ENCODE data around the gene FAM163A. TPM values are rescaled to one million over a fixed set of nuclear protein-coding genes. Genes with fewer than 3 reads are reported as not detected.

FAM163A gene
- total and polyA plus RNA-seq, 9 of the 15 experiments (the other 6 are each of a cell fraction or from before 2014, with no cell fraction given): not detected

GRCh38 chr1:179810367-179810715 lies 67.2 kb downstream of the FAM163A start (continued):
- TF ChIP-seq, protein P1, sequence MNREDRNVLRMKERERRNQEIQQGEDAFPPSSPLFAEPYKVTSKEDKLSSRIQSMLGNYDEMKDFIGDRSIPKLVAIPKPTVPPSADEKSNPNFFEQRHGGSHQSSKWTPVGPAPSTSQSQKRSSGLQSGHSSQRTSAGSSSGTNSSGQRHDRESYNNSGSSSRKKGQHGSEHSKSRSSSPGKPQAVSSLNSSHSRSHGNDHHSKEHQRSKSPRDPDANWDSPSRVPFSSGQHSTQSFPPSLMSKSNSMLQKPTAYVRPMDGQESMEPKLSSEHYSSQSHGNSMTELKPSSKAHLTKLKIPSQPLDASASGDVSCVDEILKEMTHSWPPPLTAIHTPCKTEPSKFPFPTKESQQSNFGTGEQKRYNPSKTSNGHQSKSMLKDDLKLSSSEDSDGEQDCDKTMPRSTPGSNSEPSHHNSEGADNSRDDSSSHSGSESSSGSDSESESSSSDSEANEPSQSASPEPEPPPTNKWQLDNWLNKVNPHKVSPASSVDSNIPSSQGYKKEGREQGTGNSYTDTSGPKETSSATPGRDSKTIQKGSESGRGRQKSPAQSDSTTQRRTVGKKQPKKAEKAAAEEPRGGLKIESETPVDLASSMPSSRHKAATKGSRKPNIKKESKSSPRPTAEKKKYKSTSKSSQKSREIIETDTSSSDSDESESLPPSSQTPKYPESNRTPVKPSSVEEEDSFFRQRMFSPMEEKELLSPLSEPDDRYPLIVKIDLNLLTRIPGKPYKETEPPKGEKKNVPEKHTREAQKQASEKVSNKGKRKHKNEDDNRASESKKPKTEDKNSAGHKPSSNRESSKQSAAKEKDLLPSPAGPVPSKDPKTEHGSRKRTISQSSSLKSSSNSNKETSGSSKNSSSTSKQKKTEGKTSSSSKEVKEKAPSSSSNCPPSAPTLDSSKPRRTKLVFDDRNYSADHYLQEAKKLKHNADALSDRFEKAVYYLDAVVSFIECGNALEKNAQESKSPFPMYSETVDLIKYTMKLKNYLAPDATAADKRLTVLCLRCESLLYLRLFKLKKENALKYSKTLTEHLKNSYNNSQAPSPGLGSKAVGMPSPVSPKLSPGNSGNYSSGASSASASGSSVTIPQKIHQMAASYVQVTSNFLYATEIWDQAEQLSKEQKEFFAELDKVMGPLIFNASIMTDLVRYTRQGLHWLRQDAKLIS (CRISPR knock-in tag; IDR thresholded peaks at IDR 0.05): no peak
- TF ChIP-seq MBD2 (IDR thresholded peaks at IDR 0.05; ENCODE audit: borderline replicate concordance, low read depth) (no peak), KDM4B (IDR thresholded peaks at IDR 0.05; ENCODE audit: borderline replicate concordance in 2 of 2, low read depth in 1 of 2) (no peak), TARDBP (IDR thresholded peaks at IDR 0.05) (no peak), SRSF9 (IDR thresholded peaks at IDR 0.05; ENCODE audit: borderline replicate concordance, low read depth, low read length) (no peak), GATA2 (CRISPR knock-in tag; IDR thresholded peaks at IDR 0.05) (no peak), ZNF23 (CRISPR knock-in tag; IDR thresholded peaks at IDR 0.05) (no peak), ZFP1 (CRISPR knock-in tag; IDR thresholded peaks at IDR 0.05) (no peak)
